GM23338 (cell line): ENCODE measurements around the gene FAM171A2. TPM values are rescaled to one million over a fixed set of nuclear protein-coding genes. Genes with fewer than 3 reads are reported as not detected.
"Not testable (repeated sequence)": the region's sequence is repeated elsewhere in the genome, so short reads cannot be mapped to it uniquely, and the experiment has no call there.

Experiments used
- ATAC-seq: fragments of 200-7000 bp; cut with Tn5 transposase; 3 replicates; pipeline ENCODE4 v1.9.1; 2020
- DNase-seq: peaks from one replicate; pipeline ENCODE4 v3.0.0-alpha.2; 2015; ENCODE audit warnings: low spot score
- H2AFZ ChIP-seq: fragments of 200-600 bp; sonication (generic); 2 replicates; pipeline ENCODE4 v1.8.0; 2016; ENCODE audit warnings: antibody characterized with exemption, mild to moderate bottlenecking, moderate library complexity
- H3F3A ChIP-seq: fragments of 200-600 bp; sonication (generic); replicated peaks from 2 replicates; pipeline ENCODE4 v1.8.0; 2017; ENCODE audit warnings: antibody characterized with exemption, mixed run types, low read depth
- H3K27ac ChIP-seq: fragments of 200-600 bp; sonication (generic); 2 replicates; pipeline ENCODE4 v1.6.1; 2016; ENCODE audit warnings: low read depth
- H3K27me3 ChIP-seq: fragments of 200-600 bp; sonication (generic); 2 replicates; pipeline ENCODE4 v1.8.0; 2016; ENCODE audit warnings: mild to moderate bottlenecking, mixed run types, moderate library complexity; ENCODE audit not compliant: insufficient read depth
- H3K36me3 ChIP-seq: fragments of 200-600 bp; sonication (generic); 2 replicates; pipeline ENCODE4 v1.8.0; 2016; ENCODE audit warnings: mild to moderate bottlenecking; ENCODE audit not compliant: insufficient read depth
- H3K4me1 ChIP-seq: fragments of 200-600 bp; sonication (generic); 2 replicates; pipeline ENCODE4 v1.8.0; 2016; ENCODE audit warnings: mild to moderate bottlenecking, moderate library complexity; ENCODE audit not compliant: insufficient read depth
- H3K4me2 ChIP-seq: fragments of 200-600 bp; sonication (generic); 2 replicates; pipeline ENCODE4 v1.7.1; 2017; ENCODE audit warnings: mixed run types
- H3K4me3 ChIP-seq: fragments of 200-600 bp; sonication (generic); 2 replicates; pipeline ENCODE4 v1.6.1; 2016; ENCODE audit warnings: mixed run types
- H3K79me2 ChIP-seq: fragments of 200-600 bp; sonication (generic); replicated peaks from 2 replicates; pipeline ENCODE4 v1.8.0; 2017; ENCODE audit warnings: mild to moderate bottlenecking; ENCODE audit not compliant: insufficient read depth
- H3K9me2 ChIP-seq: fragments of 200-600 bp; sonication (generic); 2 replicates; pipeline ENCODE4 v1.8.0; 2017; ENCODE audit not compliant: insufficient read depth
- H4K20me1 ChIP-seq: fragments of 200-600 bp; sonication (generic); replicated peaks from 2 replicates; pipeline ENCODE4 v1.8.0; 2017; ENCODE audit warnings: mild to moderate bottlenecking; ENCODE audit not compliant: insufficient read depth
- H3K27ac Mint-ChIP-seq: 2 replicates; pipeline ENCODE4 v1.8.0; 2020; ENCODE audit warnings: inconsistent platforms, mild to moderate bottlenecking, moderate library complexity, mixed read lengths
- H3K27me3 Mint-ChIP-seq: 3 replicates; pipeline ENCODE4 v1.8.0; 2022; ENCODE audit warnings: low read depth, mild to moderate bottlenecking, moderate library complexity, mixed read lengths, inconsistent platforms; ENCODE audit not compliant: insufficient read depth, poor library complexity
- H3K36me3 Mint-ChIP-seq: 3 replicates; pipeline ENCODE4 v1.8.0; 2021; ENCODE audit warnings: low read depth, mild to moderate bottlenecking, inconsistent platforms, moderate library complexity, mixed read lengths
- H3K4me1 Mint-ChIP-seq: 3 replicates; pipeline ENCODE4 v1.8.0; 2020; ENCODE audit warnings: mild to moderate bottlenecking, inconsistent platforms, mixed read lengths
- H3K4me3 Mint-ChIP-seq: 3 replicates; pipeline ENCODE4 v1.8.0; 2021; ENCODE audit warnings: moderate library complexity, mild to moderate bottlenecking, inconsistent platforms, mixed read lengths
- H3K9me3 Mint-ChIP-seq: 3 replicates; pipeline ENCODE4 v1.8.0; 2020; ENCODE audit warnings: moderate library complexity, mild to moderate bottlenecking, inconsistent platforms, mixed read lengths
- EZH2 ChIP-seq: fragments of 200-600 bp; sonication (generic); IDR thresholded peaks from one replicate; pipeline ENCODE4 v1.8.0; 2017; ENCODE audit warnings: antibody characterized with exemption, mild to moderate bottlenecking, low read depth; ENCODE audit not compliant: unreplicated experiment
- JUNB ChIP-seq: IDR thresholded peaks from one replicate; pipeline ENCODE4 v1.6.1; 2016; ENCODE audit warnings: antibody characterized with exemption; ENCODE audit not compliant: unreplicated experiment
- POLR2AphosphoS5 ChIP-seq: IDR thresholded peaks from 2 replicates; pipeline ENCODE4 v1.6.1; 2016; ENCODE audit warnings: antibody characterized with exemption, low read depth
- polyA plus RNA-seq: library from polyadenylated mRNA; unstranded; fragments of >200 nt; fragmentation: Nextera tagmentation; extraction: Ambion mirVana; gene quantifications from 2 replicates; pipeline ENCODE4 v1.2.1, GENCODE V29; 2016
- total RNA-seq: library from RNA; depleted of rRNA; stranded (reverse); fragments of >200 nt; shearing (Covaris generic); gene quantifications from 2 replicates; pipeline ENCODE4 v1.2.3, GENCODE V29; 2014
- TF ChIP-seq, protein P1 (sequence below), 2 experiments: fragments of 200-600 bp in 1 of 2; sonication (generic) in 1 of 2; conservative IDR thresholded peaks; 2 replicates each; pipeline versions ENCODE4 v1.5.1 to v1.6.1; 2016 to 2017; ENCODE audit warnings: antibody characterized with exemption in 2 of 2, low read depth in 2 of 2, mild to moderate bottlenecking in 2 of 2, moderate library complexity in 1 of 2
- TF ChIP-seq, protein P2 (sequence below): fragments of 250-450 bp; sonication (Bioruptor Pico); IDR thresholded peaks from 2 replicates; pipeline ENCODE4 v1.5.0; 2020; ENCODE audit warnings: mild to moderate bottlenecking, moderate library complexity
- TF ChIP-seq, protein P3 (sequence below): IDR thresholded peaks from one replicate; pipeline ENCODE4 v1.6.1; 2018; ENCODE audit warnings: antibody characterized with exemption; ENCODE audit not compliant: unreplicated experiment

FAM171A2 gene
- total and polyA plus RNA-seq, 2 experiments from 2014 or later = 4.1 to 35.4 TPM

- H4K20me1 ChIP-seq, ATAC-seq, H3K79me2 ChIP-seq, H3K36me3 ChIP-seq, H3K4me3 Mint-ChIP-seq, DNase-seq, H2AFZ ChIP-seq, H3K9me2 ChIP-seq, H3K4me3 ChIP-seq, H3F3A ChIP-seq, H3K4me1 Mint-ChIP-seq, H3K4me2 ChIP-seq, H3K36me3 Mint-ChIP-seq, H3K27ac ChIP-seq, H3K4me1 ChIP-seq, H3K9me3 Mint-ChIP-seq, H3K27ac Mint-ChIP-seq: not testable (repeated sequence)
- H3K27me3 ChIP-seq = peaks cover 17% of the 10 kb centered on the region; the same call in 1 of the 2 replicates
- H3K27me3 Mint-ChIP-seq = peaks cover 23% of the 10 kb centered on the region
- TF ChIP-seq, protein P1, sequence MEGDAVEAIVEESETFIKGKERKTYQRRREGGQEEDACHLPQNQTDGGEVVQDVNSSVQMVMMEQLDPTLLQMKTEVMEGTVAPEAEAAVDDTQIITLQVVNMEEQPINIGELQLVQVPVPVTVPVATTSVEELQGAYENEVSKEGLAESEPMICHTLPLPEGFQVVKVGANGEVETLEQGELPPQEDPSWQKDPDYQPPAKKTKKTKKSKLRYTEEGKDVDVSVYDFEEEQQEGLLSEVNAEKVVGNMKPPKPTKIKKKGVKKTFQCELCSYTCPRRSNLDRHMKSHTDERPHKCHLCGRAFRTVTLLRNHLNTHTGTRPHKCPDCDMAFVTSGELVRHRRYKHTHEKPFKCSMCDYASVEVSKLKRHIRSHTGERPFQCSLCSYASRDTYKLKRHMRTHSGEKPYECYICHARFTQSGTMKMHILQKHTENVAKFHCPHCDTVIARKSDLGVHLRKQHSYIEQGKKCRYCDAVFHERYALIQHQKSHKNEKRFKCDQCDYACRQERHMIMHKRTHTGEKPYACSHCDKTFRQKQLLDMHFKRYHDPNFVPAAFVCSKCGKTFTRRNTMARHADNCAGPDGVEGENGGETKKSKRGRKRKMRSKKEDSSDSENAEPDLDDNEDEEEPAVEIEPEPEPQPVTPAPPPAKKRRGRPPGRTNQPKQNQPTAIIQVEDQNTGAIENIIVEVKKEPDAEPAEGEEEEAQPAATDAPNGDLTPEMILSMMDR (conservative IDR thresholded peaks at IDR 0.05; ENCODE audit: low read depth in 2 of 2) = 0 out of 4 replicates have a peak, but pooled peaks of 1 of the 2 experiments have one; percentile 14
These were observed 5.0 kb upstream of the FAM171A2 start for GRCh38 chr17:44368391-44369243.

DNA sequence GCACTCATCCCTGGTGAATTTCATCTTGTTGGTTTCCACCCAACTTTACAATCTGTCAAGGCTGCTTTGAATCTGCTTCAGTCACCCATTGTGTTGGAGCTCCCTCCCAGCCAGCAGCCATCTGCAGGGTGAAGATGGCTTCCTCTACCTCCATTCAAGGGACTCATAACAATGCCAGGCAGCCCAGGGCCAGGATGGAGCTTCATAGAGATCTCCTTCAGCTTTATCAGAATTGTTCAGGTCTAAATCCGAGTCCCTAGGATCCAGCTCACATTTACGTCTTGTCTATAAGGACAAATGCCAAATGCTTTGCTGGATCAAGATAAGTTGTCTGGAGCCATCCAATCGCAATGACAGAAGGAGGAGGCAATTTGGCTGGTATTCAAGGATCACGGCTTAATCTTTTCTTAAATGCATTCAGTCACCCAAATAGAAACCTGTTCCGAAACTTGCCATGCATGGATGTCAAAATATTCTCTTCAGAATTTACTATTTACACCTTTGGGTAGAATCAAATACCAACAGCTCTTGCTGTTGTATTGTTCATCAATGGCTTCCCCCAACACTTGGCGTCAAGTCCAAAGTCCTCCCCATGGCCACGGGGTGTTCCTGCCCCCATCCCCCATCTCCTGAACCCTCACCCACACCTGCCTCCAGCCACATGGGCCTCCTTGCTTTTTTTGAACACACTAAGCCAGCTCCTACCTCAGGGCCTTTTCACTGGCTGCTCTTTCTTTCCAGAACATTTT, 3.8 kb upstream of the FAM171A2 start:
- no peaks in the 10 kb centered on the region for H3K9me2 ChIP-seq
- H3K4me3 Mint-ChIP-seq = no peak overlapping the region
- H3K9me3 Mint-ChIP-seq = no peaks in the 10 kb centered on the region; the same call in 2 of the 3 replicates
- 0 out of 2 replicates have a peak, but pooled peaks cover 4% of the 10 kb centered on the region for H3F3A ChIP-seq
- H3K4me2 ChIP-seq = no peak overlapping the region
- H3K4me1 Mint-ChIP-seq = peaks cover 5% of the 10 kb centered on the region; the same call in 2 of the 3 replicates
- H3K4me1 ChIP-seq = peaks cover 9% of the 10 kb centered on the region; the same call in 1 of the 2 replicates
- peaks cover 23% of the 10 kb centered on the region for H3K27me3 Mint-ChIP-seq
- DNase-seq (no peak), ATAC-seq (no peak)
- H3K27ac ChIP-seq = no peak overlapping the region
- H3K4me3 ChIP-seq = no peak overlapping the region
- no peaks in the 10 kb centered on the region for H3K36me3 ChIP-seq
- no peak overlapping the region for H3K27ac Mint-ChIP-seq
- H4K20me1 ChIP-seq = no peaks in the 10 kb centered on the region; the same call in 1 of the 2 replicates
- no peaks in the 10 kb centered on the region for H3K79me2 ChIP-seq
- H3K27me3 ChIP-seq = peaks cover 17% of the 10 kb centered on the region; the same call in 1 of the 2 replicates
- no peak overlapping the region for H2AFZ ChIP-seq
- H3K36me3 Mint-ChIP-seq = no peaks in the 10 kb centered on the region
- TF ChIP-seq POLR2AphosphoS5 (no peak), JUNB (no peak), EZH2 (no peak)
- TF ChIP-seq, protein P2, sequence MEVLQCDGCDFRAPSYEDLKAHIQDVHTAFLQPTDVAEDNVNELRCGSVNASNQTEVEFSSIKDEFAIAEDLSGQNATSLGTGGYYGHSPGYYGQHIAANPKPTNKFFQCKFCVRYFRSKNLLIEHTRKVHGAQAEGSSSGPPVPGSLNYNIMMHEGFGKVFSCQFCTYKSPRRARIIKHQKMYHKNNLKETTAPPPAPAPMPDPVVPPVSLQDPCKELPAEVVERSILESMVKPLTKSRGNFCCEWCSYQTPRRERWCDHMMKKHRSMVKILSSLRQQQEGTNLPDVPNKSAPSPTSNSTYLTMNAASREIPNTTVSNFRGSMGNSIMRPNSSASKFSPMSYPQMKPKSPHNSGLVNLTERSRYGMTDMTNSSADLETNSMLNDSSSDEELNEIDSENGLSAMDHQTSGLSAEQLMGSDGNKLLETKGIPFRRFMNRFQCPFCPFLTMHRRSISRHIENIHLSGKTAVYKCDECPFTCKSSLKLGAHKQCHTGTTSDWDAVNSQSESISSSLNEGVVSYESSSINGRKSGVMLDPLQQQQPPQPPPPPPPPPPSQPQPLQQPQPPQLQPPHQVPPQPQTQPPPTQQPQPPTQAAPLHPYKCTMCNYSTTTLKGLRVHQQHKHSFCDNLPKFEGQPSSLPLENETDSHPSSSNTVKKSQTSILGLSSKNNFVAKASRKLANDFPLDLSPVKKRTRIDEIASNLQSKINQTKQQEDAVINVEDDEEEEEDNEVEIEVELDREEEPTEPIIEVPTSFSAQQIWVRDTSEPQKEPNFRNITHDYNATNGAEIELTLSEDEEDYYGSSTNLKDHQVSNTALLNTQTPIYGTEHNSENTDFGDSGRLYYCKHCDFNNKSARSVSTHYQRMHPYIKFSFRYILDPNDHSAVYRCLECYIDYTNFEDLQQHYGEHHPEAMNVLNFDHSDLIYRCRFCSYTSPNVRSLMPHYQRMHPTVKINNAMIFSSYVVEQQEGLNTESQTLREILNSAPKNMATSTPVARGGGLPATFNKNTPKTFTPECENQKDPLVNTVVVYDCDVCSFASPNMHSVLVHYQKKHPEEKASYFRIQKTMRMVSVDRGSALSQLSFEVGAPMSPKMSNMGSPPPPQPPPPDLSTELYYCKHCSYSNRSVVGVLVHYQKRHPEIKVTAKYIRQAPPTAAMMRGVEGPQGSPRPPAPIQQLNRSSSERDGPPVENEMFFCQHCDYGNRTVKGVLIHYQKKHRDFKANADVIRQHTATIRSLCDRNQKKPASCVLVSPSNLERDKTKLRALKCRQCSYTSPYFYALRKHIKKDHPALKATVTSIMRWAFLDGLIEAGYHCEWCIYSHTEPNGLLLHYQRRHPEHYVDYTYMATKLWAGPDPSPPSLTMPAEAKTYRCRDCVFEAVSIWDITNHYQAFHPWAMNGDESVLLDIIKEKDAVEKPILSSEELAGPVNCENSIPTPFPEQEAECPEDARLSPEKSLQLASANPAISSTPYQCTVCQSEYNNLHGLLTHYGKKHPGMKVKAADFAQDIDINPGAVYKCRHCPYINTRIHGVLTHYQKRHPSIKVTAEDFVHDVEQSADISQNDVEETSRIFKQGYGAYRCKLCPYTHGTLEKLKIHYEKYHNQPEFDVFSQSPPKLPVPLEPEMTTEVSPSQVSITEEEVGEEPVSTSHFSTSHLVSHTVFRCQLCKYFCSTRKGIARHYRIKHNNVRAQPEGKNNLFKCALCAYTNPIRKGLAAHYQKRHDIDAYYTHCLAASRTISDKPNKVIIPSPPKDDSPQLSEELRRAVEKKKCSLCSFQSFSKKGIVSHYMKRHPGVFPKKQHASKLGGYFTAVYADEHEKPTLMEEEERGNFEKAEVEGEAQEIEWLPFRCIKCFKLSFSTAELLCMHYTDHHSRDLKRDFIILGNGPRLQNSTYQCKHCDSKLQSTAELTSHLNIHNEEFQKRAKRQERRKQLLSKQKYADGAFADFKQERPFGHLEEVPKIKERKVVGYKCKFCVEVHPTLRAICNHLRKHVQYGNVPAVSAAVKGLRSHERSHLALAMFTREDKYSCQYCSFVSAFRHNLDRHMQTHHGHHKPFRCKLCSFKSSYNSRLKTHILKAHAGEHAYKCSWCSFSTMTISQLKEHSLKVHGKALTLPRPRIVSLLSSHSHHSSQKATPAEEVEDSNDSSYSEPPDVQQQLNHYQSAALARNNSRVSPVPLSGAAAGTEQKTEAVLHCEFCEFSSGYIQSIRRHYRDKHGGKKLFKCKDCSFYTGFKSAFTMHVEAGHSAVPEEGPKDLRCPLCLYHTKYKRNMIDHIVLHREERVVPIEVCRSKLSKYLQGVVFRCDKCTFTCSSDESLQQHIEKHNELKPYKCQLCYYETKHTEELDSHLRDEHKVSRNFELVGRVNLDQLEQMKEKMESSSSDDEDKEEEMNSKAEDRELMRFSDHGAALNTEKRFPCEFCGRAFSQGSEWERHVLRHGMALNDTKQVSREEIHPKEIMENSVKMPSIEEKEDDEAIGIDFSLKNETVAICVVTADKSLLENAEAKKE (CRISPR knock-in tag) = no peak
- TF ChIP-seq, protein P3, sequence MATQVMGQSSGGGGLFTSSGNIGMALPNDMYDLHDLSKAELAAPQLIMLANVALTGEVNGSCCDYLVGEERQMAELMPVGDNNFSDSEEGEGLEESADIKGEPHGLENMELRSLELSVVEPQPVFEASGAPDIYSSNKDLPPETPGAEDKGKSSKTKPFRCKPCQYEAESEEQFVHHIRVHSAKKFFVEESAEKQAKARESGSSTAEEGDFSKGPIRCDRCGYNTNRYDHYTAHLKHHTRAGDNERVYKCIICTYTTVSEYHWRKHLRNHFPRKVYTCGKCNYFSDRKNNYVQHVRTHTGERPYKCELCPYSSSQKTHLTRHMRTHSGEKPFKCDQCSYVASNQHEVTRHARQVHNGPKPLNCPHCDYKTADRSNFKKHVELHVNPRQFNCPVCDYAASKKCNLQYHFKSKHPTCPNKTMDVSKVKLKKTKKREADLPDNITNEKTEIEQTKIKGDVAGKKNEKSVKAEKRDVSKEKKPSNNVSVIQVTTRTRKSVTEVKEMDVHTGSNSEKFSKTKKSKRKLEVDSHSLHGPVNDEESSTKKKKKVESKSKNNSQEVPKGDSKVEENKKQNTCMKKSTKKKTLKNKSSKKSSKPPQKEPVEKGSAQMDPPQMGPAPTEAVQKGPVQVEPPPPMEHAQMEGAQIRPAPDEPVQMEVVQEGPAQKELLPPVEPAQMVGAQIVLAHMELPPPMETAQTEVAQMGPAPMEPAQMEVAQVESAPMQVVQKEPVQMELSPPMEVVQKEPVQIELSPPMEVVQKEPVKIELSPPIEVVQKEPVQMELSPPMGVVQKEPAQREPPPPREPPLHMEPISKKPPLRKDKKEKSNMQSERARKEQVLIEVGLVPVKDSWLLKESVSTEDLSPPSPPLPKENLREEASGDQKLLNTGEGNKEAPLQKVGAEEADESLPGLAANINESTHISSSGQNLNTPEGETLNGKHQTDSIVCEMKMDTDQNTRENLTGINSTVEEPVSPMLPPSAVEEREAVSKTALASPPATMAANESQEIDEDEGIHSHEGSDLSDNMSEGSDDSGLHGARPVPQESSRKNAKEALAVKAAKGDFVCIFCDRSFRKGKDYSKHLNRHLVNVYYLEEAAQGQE = no peak
